Measurements from ENCODE around the gene SAC3D1. TPM values are rescaled to one million over a fixed set of nuclear protein-coding genes. Genes with fewer than 3 reads are reported as not detected.
A peak's percentile ranks its signal among the peaks of the same experiment; 100 is the strongest.

SAC3D1 gene
- total RNA-seq, 6 donors from 2014 or later: 9.1 to 18.9 (median 14.5) TPM

- no peaks in the 10 kb centered on the region for H3K9me3 ChIP-seq
- 79 to 82% methylated on average over 6 to 9 of the region's 9 CpGs for WGBS, 2 donors
- ATAC-seq (ENCODE audit: low FRiP score in 2 of 2) (no peak), DNase-seq (peak in 1 of 2 donors; percentile 33)
- no peaks in the 10 kb centered on the region for H3K36me3 ChIP-seq
- TF ChIP-seq POLR2A (IDR thresholded peaks at IDR 0.05) (no peak), CTCF (IDR thresholded peaks at IDR 0.05) (peak in 2 of 6 experiments; percentile 21 to 33)
- no peaks in the 10 kb centered on the region for H3K27me3 ChIP-seq
- no peak overlapping the region for H3K4me3 ChIP-seq
- no peak overlapping the region for H3K27ac ChIP-seq
- H3K4me1 ChIP-seq: no peaks in the 10 kb centered on the region
Measured at GRCh38 chr11:65060913-65061408, 20.0 kb downstream of the SAC3D1 start.

- Histone ChIP-seq H3K27ac (no peak overlapping the region), H3K36me3 (no peaks in the 10 kb centered on the region), H3K27me3 (no peaks in the 10 kb centered on the region), H3K9me3 (no peaks in the 10 kb centered on the region), H3K4me3 (no peak overlapping the region), H3K4me1 (no peaks in the 10 kb centered on the region)
- DNase-seq (no peak), ATAC-seq (ENCODE audit: low FRiP score in 2 of 2) (no peak)
- no peak for TF ChIP-seq CTCF (IDR thresholded peaks at IDR 0.05)
- no peak for TF ChIP-seq POLR2AphosphoS5 (IDR thresholded peaks at IDR 0.05)
- no peak for TF ChIP-seq EP300 (IDR thresholded peaks at IDR 0.05)
- TF ChIP-seq POLR2A (IDR thresholded peaks at IDR 0.05): no peak
- 80 to 95% methylated on average over 2 of the region's 3 CpGs for WGBS, 2 donors
Measured at GRCh38 chr11:65063532-65063931, 22.5 kb downstream of the SAC3D1 start.

- DNase-seq (no peak), ATAC-seq (ENCODE audit: low FRiP score in 2 of 2) (no peak)
- Histone ChIP-seq H3K9me3 (no peaks in the 10 kb centered on the region), H3K4me3 (no peak overlapping the region), H3K4me1 (no peaks in the 10 kb centered on the region), H3K36me3 (no peaks in the 10 kb centered on the region), H3K27ac (no peak overlapping the region), H3K27me3 (no peaks in the 10 kb centered on the region)
- 85 to 90% methylated on average over 4 of the region's 4 CpGs for WGBS, 2 donors
- no peak for TF ChIP-seq POLR2A (IDR thresholded peaks at IDR 0.05)
- TF ChIP-seq CTCF (IDR thresholded peaks at IDR 0.05): no peak
- TF ChIP-seq EP300 (IDR thresholded peaks at IDR 0.05): no peak
Measured at GRCh38 chr11:65064847-65065240, 23.8 kb downstream of the SAC3D1 start.

GRCh38 chr11:65065851-65066250 lies 24.8 kb downstream of the SAC3D1 start:
- ATAC-seq (ENCODE audit: low FRiP score in 2 of 2): no peak
- H3K36me3 ChIP-seq: no peaks in the 10 kb centered on the region
- DNase-seq: no peak
- H3K4me1 ChIP-seq: no peaks in the 10 kb centered on the region
- no peak overlapping the region for H3K27ac ChIP-seq
- H3K9me3 ChIP-seq: no peaks in the 10 kb centered on the region
- H3K27me3 ChIP-seq: no peaks in the 10 kb centered on the region
- 85 to 91% methylated on average over 6 to 7 of the region's 7 CpGs for WGBS, 2 donors
- H3K4me3 ChIP-seq: no peak overlapping the region
- TF ChIP-seq POLR2A (IDR thresholded peaks at IDR 0.05): no peak
- no peak for TF ChIP-seq CTCF (IDR thresholded peaks at IDR 0.05)
- TF ChIP-seq EP300 (IDR thresholded peaks at IDR 0.05): no peak
- TF ChIP-seq POLR2AphosphoS5 (IDR thresholded peaks at IDR 0.05): no peak

- Histone ChIP-seq H3K27ac (no peak overlapping the region), H3K4me3 (no peak overlapping the region), H3K36me3 (no peaks in the 10 kb centered on the region), H3K27me3 (no peaks in the 10 kb centered on the region), H3K9me3 (no peaks in the 10 kb centered on the region), H3K4me1 (no peaks in the 10 kb centered on the region)
- no peak for DNase-seq
- TF ChIP-seq CTCF (IDR thresholded peaks at IDR 0.05): no peak
- no peak for ATAC-seq (ENCODE audit: low FRiP score in 2 of 2)
- WGBS, 2 donors: 80 to 83% methylated on average over 2 to 8 of the region's 11 CpGs
Measured at GRCh38 chr11:65066315-65066714, 25.3 kb downstream of the SAC3D1 start.
